ENCODE data around the gene GPR179. TPM values are rescaled to one million over a fixed set of nuclear protein-coding genes. Genes with fewer than 3 reads are reported as not detected.
A peak's percentile ranks its signal among the peaks of the same experiment; 100 is the strongest.

GPR179 gene
- polyA plus RNA-seq, 2 donors: 0.01 to 0.04 TPM

DNA sequence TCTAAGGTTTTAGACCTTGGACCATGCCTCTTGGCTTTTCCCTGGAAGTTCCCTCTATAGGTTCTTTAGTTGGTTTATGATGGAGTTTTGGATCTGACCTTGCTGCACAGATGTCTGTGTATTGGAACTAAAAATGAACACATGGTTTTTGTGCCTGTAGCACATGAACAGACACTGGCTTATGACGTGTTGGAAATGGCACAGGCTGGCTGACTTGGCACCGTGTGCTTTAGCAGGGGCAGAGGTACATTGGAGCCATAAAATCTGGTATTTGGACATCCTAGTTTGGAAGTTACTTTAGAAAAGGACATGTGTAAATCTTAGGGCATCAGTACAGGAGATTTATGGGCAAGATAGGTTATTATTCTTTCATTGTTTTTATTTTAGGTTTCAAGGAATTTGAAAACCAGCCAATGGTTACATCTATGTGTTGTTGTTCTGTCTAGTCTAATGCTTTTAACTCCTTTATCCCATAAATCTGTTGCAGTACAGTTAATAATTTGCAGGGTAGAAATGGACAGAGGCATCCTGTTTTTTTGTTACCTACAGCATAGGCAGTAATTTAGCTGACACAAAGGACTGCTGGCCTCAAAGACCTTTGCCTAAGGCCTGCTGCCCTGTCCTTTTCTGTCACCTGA lies 13.8 kb upstream of the GPR179 start:
- H3K27ac ChIP-seq (ENCODE audit: low read depth in 2 of 2, low read length in 1 of 2): no peak overlapping the region

DNA sequence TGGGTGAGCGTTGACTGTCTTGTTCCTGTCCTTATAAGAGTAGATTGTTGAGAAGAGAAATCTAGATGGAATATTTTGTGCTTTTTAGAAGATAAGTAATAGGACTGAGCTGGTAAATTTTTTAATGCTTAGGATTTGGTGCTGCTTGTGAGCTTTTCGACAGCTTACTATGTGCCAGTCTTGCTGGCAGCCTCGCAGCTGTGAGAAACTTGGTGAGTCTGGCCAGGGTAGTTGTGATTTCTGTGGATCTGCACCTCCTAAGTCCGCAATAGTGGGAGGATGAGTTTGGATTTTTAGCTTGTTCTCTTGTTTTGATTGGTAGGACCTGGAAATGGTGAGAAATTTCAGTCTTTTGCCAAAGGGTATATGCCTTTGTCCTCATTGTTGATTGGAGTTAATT lies 11.5 kb upstream of the GPR179 start:
- Histone ChIP-seq H3K4me1 (ENCODE audit: control insufficient read depth in 2 of 2, insufficient read depth in 2 of 2, low read length in 1 of 2) (peaks cover 2 to 5% of the 10 kb centered on the region in 2 donors), H3K9me3 (ENCODE audit: control insufficient read depth in 2 of 2, insufficient read depth in 1 of 2, low read depth in 1 of 2, low read length in 1 of 2) (no peaks in the 10 kb centered on the region), H3K36me3 (ENCODE audit: control insufficient read depth in 2 of 2, insufficient read depth in 2 of 2, low read length in 1 of 2) (no peaks in the 10 kb centered on the region), H3K27me3 (ENCODE audit: control insufficient read depth in 1 of 2, insufficient read depth in 2 of 2, low read length in 2 of 2) (no peaks in the 10 kb centered on the region), H3K4me3 (ENCODE audit: low read depth in 1 of 2, low read length in 2 of 2) (no peak overlapping the region), H3K27ac (ENCODE audit: low read depth in 2 of 2, low read length in 1 of 2) (no peak overlapping the region)
- 83 to 86% methylated on average over 4 of the region's 4 CpGs for WGBS, 2 donors

More for the DNA sequence above, 13.8 kb upstream of the GPR179 start:
- 21 to 30% methylated on average over 2 of the region's 2 CpGs for WGBS, 2 donors
- H3K36me3 ChIP-seq (ENCODE audit: control insufficient read depth in 2 of 2, insufficient read depth in 2 of 2, low read length in 1 of 2): peaks cover 0 to 4% of the 10 kb centered on the region in 2 donors
- no peaks in the 10 kb centered on the region for H3K9me3 ChIP-seq (ENCODE audit: control insufficient read depth in 2 of 2, insufficient read depth in 1 of 2, low read depth in 1 of 2, low read length in 1 of 2)
- peaks cover 2 to 5% of the 10 kb centered on the region in 2 donors for H3K4me1 ChIP-seq (ENCODE audit: control insufficient read depth in 2 of 2, insufficient read depth in 2 of 2, low read length in 1 of 2)
- no peak overlapping the region for H3K4me3 ChIP-seq (ENCODE audit: low read depth in 1 of 2, low read length in 2 of 2)
- no peaks in the 10 kb centered on the region for H3K27me3 ChIP-seq (ENCODE audit: control insufficient read depth in 1 of 2, insufficient read depth in 2 of 2, low read length in 2 of 2)

DNA sequence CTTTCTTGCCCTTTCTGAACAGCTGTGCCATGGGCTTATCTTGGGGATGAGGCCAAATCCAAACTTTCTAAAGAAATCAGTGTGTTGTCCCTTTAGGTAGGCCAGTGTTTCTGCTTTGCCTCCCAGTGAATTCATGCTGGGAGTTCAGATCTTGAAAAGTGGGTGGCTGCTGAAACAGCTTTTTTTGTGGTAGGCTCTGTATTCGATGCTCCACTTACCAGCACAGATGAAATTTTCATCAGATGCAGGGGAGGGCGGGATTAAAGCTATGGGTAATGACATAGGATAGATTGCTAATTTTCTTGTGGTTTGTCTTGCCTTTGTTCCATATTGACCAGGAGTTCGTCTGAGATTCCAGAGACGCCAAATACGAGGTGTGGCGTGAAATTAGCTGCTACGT lies 10.7 kb upstream of the GPR179 start:
- Histone ChIP-seq H3K36me3 (ENCODE audit: control insufficient read depth in 2 of 2, insufficient read depth in 2 of 2, low read length in 1 of 2) (no peaks in the 10 kb centered on the region), H3K4me1 (ENCODE audit: control insufficient read depth in 2 of 2, insufficient read depth in 2 of 2, low read length in 1 of 2) (peaks cover 2 to 5% of the 10 kb centered on the region in 2 donors), H3K27ac (ENCODE audit: low read depth in 2 of 2, low read length in 1 of 2) (no peak overlapping the region), H3K9me3 (ENCODE audit: control insufficient read depth in 2 of 2, insufficient read depth in 1 of 2, low read depth in 1 of 2, low read length in 1 of 2) (no peaks in the 10 kb centered on the region), H3K27me3 (ENCODE audit: control insufficient read depth in 1 of 2, insufficient read depth in 2 of 2, low read length in 2 of 2) (no peaks in the 10 kb centered on the region), H3K4me3 (ENCODE audit: low read depth in 1 of 2, low read length in 2 of 2) (no peak overlapping the region)
- WGBS, 2 donors: 80 to 81% methylated on average over 7 of the region's 7 CpGs

DNA sequence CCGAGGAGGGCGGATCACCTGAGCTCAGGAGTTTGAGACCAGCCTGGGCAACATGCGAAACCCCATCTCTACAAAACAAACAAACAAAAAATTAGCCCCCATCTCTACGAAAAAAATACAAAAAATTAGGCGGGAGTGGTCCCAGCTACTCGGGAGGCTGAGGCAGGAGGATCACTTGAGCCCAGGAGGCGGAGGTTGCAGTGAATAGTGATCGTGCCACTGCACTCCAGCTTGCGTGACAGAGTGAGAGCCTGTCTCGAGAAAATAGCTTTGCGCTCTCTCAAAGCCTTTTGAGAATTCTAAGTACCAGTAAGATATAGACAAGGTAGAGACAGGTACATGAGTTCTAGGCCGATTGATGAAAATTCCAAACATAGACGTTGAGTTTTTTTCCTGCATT lies 9.9 kb upstream of the GPR179 start:
- no peaks in the 10 kb centered on the region for H3K9me3 ChIP-seq (ENCODE audit: control insufficient read depth in 2 of 2, insufficient read depth in 1 of 2, low read depth in 1 of 2, low read length in 1 of 2)
- 80% methylated on average over 13 of the region's 13 CpGs for WGBS, 2 donors
- H3K4me1 ChIP-seq (ENCODE audit: control insufficient read depth in 2 of 2, insufficient read depth in 2 of 2, low read length in 1 of 2): peaks cover 2 to 3% of the 10 kb centered on the region in 2 donors
- H3K27ac ChIP-seq (ENCODE audit: low read depth in 2 of 2, low read length in 1 of 2): no peak overlapping the region
- H3K27me3 ChIP-seq (ENCODE audit: control insufficient read depth in 1 of 2, insufficient read depth in 2 of 2, low read length in 2 of 2): no peaks in the 10 kb centered on the region
- H3K36me3 ChIP-seq (ENCODE audit: control insufficient read depth in 2 of 2, insufficient read depth in 2 of 2, low read length in 1 of 2): no peaks in the 10 kb centered on the region
- peak overlapping the region in 1 of 2 donors; percentile 67 for H3K4me3 ChIP-seq (ENCODE audit: low read depth in 1 of 2, low read length in 2 of 2)

DNA sequence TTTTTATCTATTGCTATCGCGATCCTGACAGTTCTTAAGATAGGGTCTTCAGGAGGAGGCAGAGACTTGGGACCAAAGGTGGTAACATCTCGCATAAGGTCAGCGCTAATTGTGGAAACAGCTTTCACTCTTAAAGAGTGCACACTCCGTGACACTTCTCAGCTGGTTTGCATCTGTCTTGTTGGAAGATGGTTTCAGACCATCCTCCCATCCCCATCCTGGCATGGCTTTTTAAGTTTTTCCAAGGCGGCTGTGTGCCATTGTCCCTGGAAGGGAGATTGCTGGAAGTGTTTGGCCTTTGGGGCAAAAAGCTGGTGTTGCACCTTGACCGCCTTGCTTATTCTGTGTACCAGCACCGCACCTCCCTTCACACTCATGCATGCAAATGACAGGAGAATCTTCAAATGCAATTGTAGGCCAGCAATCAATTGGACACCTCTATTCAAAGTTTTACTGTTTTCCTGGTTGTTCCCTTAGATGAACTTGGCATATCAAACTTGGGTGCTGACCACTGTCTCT lies 9.4 kb upstream of the GPR179 start:
- no peaks in the 10 kb centered on the region for H3K27me3 ChIP-seq (ENCODE audit: control insufficient read depth in 1 of 2, insufficient read depth in 2 of 2, low read length in 2 of 2)
- no peaks in the 10 kb centered on the region for H3K36me3 ChIP-seq (ENCODE audit: control insufficient read depth in 2 of 2, insufficient read depth in 2 of 2, low read length in 1 of 2)
- 12 to 16% methylated on average over 8 of the region's 8 CpGs for WGBS, 2 donors
- no peaks in the 10 kb centered on the region for H3K9me3 ChIP-seq (ENCODE audit: control insufficient read depth in 2 of 2, insufficient read depth in 1 of 2, low read depth in 1 of 2, low read length in 1 of 2)
- H3K27ac ChIP-seq (ENCODE audit: low read depth in 2 of 2, low read length in 1 of 2): no peak overlapping the region
- peak overlapping the region; percentile 67 to 78 for H3K4me3 ChIP-seq (ENCODE audit: low read depth in 1 of 2, low read length in 2 of 2)
- peaks cover 2 to 3% of the 10 kb centered on the region in 2 donors for H3K4me1 ChIP-seq (ENCODE audit: control insufficient read depth in 2 of 2, insufficient read depth in 2 of 2, low read length in 1 of 2)

DNA sequence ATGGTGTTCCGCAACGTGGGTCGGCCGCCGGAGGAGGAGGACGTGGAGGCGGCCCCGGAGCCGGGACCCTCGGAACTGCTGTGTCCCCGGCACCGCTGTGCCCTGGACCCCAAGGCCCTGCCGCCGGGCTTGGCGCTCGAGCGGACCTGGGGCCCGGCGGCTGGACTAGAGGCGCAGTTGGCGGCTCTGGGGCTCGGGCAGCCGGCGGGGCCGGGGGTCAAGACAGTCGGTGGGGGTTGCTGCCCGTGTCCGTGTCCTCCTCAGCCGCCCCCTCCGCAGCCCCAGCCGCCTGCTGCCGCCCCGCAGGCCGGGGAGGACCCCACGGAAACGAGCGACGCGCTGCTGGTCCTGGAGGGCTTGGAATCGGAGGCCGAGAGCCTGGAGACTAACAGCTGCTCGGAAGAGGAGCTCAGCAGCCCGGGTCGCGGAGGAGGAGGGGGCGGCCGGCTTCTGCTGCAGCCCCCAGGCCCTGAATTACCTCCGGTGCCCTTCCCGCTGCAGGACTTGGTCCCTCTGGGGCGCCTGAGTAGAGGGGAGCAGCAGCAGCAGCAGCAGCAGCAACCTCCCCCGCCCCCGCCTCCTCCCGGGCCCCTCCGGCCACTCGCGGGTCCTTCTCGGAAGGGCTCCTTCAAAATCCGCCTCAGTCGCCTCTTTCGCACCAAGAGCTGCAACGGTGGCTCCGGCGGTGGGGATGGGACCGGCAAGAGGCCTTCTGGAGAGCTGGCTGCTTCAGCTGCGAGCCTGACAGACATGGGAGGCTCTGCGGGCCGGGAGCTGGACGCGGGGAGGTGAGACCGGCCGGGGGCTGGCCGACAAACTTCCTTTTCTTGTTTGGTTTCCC lies 8.7 kb upstream of the GPR179 start:
- H3K36me3 ChIP-seq (ENCODE audit: control insufficient read depth in 2 of 2, insufficient read depth in 2 of 2, low read length in 1 of 2): no peaks in the 10 kb centered on the region
- no peaks in the 10 kb centered on the region for H3K27me3 ChIP-seq (ENCODE audit: control insufficient read depth in 1 of 2, insufficient read depth in 2 of 2, low read length in 2 of 2)
- H3K4me3 ChIP-seq (ENCODE audit: low read depth in 1 of 2, low read length in 2 of 2): peak overlapping the region; percentile 67 to 78
- H3K4me1 ChIP-seq (ENCODE audit: control insufficient read depth in 2 of 2, insufficient read depth in 2 of 2, low read length in 1 of 2): peaks cover 2 to 3% of the 10 kb centered on the region in 2 donors
- 0 to 1% methylated on average over 47 to 72 of the region's 72 CpGs for WGBS, 2 donors
- H3K27ac ChIP-seq (ENCODE audit: low read depth in 2 of 2, low read length in 1 of 2): peak overlapping the region; percentile 69 to 71
- H3K9me3 ChIP-seq (ENCODE audit: control insufficient read depth in 2 of 2, insufficient read depth in 1 of 2, low read depth in 1 of 2, low read length in 1 of 2): no peaks in the 10 kb centered on the region

DNA sequence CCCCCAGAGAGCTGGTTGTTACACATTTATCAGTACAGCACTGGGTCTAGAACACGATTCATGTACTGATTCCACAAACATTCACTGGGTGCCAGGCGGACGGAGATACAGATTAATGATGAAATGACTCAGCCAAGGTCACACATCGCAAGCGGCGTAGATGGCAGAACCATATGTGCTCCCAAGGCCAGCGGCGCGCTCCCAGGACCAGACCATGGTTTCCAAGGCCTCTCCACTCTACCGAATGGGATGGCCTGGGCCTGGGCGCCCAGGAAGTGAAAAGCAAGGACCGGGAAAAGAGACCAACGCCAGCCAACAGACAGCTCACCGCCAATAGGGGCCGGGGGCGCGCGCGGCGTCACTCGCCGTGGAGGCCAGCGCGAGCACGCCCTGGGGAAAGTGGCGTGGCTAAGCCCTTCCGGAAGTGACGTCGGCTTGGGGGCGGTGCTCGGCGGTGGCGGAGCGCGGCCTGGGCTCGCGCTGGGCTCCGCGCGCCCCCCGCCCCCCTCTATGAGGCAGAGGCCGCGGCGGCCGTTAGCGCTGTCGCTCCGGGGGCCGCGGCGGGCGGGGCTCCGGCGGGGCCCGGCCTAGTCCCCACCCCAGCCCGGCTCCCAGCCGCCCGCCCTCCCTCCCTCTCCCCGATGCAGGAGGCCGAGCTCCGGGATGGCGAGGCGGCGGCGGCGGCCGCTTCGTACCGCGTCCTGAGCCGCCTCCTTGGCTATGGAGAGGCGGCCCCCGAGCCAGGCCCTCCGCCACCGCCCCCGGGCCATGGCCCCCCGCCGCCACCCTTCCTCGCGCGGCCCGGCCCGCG lies 7.9 kb upstream of the GPR179 start, which contains the start of gene SOCS7:
Gene SOCS7, plus strand, starts transcription at position 433 of the 811 bp plus-strand sequence. Its CDS starts 209 bp downstream, at position 642.
- peaks cover 2 to 3% of the 10 kb centered on the region in 2 donors for H3K4me1 ChIP-seq (ENCODE audit: control insufficient read depth in 2 of 2, insufficient read depth in 2 of 2, low read length in 1 of 2)
- WGBS, 2 donors: 2 to 7% methylated on average over 25 to 84 of the region's 84 CpGs
- H3K27ac ChIP-seq (ENCODE audit: low read depth in 2 of 2, low read length in 1 of 2): peak within 1 kb of the TSS; percentile 81 to 84

DNA sequence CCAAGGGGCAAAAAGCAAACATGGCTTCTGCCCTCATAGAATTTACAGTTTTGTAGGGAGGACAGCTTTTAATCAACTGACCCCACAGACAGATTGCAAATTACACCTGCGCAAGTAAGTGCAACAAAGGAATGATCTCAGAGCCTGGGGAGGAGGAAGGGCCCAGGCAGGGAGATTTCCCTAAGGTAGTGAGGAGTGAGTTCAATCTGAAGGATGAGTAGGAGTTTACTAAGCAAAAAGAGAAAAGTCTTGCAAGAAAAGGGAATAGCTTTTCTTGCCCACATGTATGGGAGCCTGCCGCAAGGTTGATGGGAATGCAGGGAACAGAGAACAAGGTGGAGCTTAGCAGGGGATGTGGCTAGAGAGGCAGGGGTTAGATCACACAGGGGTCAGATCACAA lies 6.3 kb upstream of the GPR179 start:
- Histone ChIP-seq H3K4me1 (ENCODE audit: control insufficient read depth in 2 of 2, insufficient read depth in 2 of 2, low read length in 1 of 2) (peaks cover 2 to 3% of the 10 kb centered on the region in 2 donors), H3K9me3 (ENCODE audit: control insufficient read depth in 2 of 2, insufficient read depth in 1 of 2, low read depth in 1 of 2, low read length in 1 of 2) (no peaks in the 10 kb centered on the region), H3K27ac (ENCODE audit: low read depth in 2 of 2, low read length in 1 of 2) (no peak overlapping the region), H3K27me3 (ENCODE audit: control insufficient read depth in 1 of 2, insufficient read depth in 2 of 2, low read length in 2 of 2) (no peaks in the 10 kb centered on the region), H3K4me3 (ENCODE audit: low read depth in 1 of 2, low read length in 2 of 2) (no peak overlapping the region), H3K36me3 (ENCODE audit: control insufficient read depth in 2 of 2, insufficient read depth in 2 of 2, low read length in 1 of 2) (no peaks in the 10 kb centered on the region)
- 97 to 98% methylated on average over 2 of the region's 2 CpGs for WGBS, 2 donors

More for the DNA sequence above, 7.9 kb upstream of the GPR179 start, which contains the start of gene SOCS7:
- Histone ChIP-seq H3K4me3 (ENCODE audit: low read depth in 1 of 2, low read length in 2 of 2) (peak within 1 kb of the TSS; percentile 67 to 78), H3K9me3 (ENCODE audit: control insufficient read depth in 2 of 2, insufficient read depth in 1 of 2, low read depth in 1 of 2, low read length in 1 of 2) (no peaks in the 10 kb centered on the region), H3K36me3 (ENCODE audit: control insufficient read depth in 2 of 2, insufficient read depth in 2 of 2, low read length in 1 of 2) (no peaks in the 10 kb centered on the region), H3K27me3 (ENCODE audit: control insufficient read depth in 1 of 2, insufficient read depth in 2 of 2, low read length in 2 of 2) (no peaks in the 10 kb centered on the region)

DNA sequence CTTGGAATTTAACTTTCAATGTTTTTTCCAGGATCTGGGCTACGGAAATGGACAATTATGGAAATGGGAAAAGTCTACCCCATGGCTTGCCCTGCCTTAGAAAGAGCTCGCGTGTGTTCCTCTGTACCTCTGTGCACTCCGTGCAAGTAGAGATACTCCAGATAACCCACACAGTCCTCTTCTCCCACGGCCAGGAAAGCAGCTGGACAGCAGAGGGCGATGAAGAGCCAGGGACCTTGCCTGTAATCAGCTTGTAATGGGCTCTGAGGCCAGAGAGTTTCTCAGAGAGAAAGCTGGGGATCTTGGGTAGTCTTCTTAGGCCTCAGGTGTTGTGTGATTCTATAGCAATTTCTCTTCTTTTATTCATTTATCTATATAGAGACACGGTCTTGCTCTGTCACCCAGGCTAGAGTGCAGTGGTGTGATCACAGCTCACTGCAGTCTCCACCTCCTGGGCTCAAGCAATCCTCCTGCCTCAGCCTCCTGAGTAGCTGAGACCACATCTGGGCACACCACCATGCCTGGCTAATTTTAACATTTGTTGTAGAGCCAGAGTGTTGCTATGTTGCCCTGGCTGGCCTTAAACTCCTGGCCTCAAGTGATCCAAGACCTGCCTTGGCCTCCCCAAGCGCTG lies 5.5 kb upstream of the GPR179 start:
- H3K36me3 ChIP-seq (ENCODE audit: control insufficient read depth in 2 of 2, insufficient read depth in 2 of 2, low read length in 1 of 2): no peaks in the 10 kb centered on the region
- 13% methylated on average over 8 of the region's 8 CpGs for WGBS, 2 donors
- H3K4me1 ChIP-seq (ENCODE audit: control insufficient read depth in 2 of 2, insufficient read depth in 2 of 2, low read length in 1 of 2): peaks cover 2 to 3% of the 10 kb centered on the region in 2 donors
- H3K27ac ChIP-seq (ENCODE audit: low read depth in 2 of 2, low read length in 1 of 2): no peak overlapping the region
- no peaks in the 10 kb centered on the region for H3K9me3 ChIP-seq (ENCODE audit: control insufficient read depth in 2 of 2, insufficient read depth in 1 of 2, low read depth in 1 of 2, low read length in 1 of 2)
- no peaks in the 10 kb centered on the region for H3K27me3 ChIP-seq (ENCODE audit: control insufficient read depth in 1 of 2, insufficient read depth in 2 of 2, low read length in 2 of 2)
- no peak overlapping the region for H3K4me3 ChIP-seq (ENCODE audit: low read depth in 1 of 2, low read length in 2 of 2)
